Cerebellar cortex (tissue), 1 donor: ENCODE results near the gene ARHGEF10L.
"Not testable (repeated sequence)": the region's sequence is repeated elsewhere in the genome, so short reads cannot be mapped to it uniquely, and the experiment has no call there.

Experiments
- DNase-seq: peaks from one replicate; pipeline ENCODE4 v3.0.0-alpha.2; 2015; ENCODE audit warnings: low spot score

Gene ARHGEF10L

DNA sequence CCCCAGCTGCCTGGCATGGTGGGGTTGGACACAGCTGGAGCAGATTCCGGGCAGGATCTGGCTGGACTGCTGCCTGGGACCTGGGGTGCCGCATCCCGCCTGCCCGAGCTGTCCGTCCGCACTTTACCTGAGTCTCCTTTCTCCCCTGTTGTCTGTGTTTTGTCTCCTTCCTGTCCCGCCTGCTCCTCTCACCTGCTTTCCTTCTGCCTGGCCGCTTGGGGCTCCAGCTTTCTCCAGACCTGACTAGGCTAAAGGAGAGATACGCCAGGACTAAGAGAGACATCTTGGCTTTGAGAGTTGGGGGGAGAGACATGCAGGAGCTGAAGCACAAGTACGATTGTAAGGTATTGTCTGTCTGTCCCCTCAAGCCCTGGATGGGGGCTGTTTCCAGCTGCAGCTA is 73.3 kb downstream of the ARHGEF10L start:
- no peak for DNase-seq

DNA sequence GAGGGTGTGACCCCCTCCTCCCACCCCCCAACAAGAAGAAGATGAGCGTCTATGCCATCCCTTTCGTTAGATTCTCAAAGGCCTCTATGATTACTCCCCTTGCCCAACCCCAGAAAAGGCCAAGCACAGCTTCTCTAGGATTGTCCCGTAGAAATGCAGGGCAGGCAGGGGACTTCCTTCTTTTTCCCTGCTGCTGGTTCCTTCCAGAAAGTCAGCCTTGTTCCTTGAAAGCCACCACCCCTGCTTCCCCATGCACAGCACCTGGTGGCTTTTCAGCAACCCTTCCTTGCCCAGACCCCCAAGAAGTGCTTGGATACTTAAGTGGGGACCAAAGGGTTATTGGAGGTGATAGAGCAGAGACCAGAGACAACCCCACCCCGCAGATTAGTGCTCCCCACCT is 75.1 kb downstream of the ARHGEF10L start:
- DNase-seq: no peak

DNA sequence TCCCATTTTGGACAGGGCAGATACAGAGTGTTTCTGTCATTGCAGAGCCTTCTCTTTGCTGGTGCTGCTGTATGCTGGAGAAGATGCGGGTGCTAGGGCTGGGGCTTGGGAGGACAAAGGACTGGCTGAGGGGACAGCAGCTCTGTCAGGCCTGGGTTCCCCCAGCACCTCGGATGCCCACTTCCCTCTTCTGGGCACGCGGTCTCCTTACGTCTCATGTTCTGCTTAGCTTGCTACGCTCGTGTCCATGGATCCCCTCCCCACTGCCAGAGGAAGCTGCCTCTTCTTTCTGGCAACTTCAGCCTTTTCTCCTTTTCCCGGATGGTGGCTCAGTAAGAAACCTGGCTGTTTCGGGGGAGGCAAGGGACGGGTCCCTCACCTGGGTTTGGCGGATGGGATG is 75.7 kb downstream of the ARHGEF10L start:
- no peak for DNase-seq

DNA sequence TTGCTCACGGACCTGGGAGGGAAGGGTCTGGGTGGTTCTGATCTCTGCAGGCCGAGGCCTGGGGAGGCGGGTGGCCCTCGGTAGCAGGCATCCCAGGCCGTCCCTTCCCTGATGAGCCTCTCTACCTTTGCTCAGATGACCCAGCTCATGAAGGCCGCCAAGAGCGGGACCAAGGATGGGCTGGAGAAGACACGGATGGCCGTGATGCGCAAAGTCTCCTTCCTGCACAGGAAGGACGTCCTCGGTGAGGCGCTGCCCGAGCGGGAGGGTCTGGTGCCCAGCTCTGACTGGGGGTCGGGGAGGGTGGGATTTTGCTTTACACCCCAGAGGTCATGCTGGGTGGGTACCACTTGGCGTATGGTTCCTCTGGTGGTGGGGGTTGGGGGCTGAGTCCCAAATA is 76.5 kb downstream of the ARHGEF10L start:
- no peak for DNase-seq

DNA sequence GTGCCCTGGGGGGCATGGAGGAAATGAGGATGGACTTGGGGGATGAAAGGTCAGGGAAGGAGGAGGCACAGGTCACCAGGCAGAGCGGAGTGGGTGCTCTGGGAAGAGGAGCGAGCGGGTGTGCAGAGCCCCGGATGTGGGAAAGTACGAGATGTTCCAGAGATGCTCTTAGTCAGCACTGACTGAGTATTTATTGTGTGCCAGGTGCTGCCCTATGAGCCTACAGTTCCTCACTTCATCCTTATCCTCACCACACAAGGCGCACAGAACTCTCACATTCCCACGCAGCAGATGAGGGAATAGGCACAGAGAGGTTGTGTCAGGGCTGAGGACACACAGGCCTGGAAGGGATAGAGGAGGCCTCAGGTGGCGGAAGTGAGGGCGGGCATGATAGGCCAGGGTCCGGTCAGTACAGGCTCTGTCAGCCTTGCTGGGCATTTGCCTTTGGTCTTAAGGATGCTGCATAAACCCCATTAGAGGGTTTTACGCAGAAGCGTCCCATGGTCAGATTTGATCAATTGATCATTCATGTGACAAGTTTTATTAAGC is 77.3 kb downstream of the ARHGEF10L start:
- no peak for DNase-seq

DNA sequence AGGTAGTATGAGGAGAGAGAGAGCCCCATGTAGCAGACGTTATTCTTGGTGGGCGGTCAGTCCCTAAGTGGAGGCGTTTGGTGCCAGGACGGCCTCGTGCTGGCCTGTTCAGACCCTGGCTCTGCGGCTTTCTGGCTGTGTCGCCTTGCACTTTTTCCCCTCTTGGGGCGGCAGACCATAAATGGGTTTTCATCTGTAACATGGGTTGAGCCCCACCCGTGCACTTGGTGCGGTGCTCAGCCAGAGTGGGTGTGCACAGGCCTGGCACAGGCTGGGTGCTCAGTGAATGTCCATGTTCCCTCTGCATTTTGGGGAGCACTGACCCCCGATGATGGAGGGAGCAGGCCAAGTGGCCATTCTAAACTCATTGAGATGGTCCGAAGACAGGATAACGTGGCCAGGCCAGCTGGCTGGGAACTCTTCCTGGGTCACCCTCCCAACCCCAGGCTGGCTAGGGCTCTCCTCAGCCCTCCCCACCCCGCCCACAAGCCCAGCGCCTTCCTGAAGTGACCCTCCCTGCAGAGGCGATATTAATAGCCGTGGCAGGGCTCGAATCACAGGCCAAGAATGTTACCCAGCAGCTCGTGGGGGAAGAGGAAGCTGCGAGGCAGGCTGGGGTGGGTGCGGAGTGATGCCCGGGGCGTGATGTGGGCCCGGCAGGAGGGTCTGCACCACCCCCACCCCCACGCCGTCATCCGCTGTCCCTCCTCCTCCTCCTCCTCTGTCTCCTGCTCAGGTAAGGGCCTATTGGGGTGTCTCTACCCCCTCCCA is 78.5 kb downstream of the ARHGEF10L start:
- no peak for DNase-seq

DNA sequence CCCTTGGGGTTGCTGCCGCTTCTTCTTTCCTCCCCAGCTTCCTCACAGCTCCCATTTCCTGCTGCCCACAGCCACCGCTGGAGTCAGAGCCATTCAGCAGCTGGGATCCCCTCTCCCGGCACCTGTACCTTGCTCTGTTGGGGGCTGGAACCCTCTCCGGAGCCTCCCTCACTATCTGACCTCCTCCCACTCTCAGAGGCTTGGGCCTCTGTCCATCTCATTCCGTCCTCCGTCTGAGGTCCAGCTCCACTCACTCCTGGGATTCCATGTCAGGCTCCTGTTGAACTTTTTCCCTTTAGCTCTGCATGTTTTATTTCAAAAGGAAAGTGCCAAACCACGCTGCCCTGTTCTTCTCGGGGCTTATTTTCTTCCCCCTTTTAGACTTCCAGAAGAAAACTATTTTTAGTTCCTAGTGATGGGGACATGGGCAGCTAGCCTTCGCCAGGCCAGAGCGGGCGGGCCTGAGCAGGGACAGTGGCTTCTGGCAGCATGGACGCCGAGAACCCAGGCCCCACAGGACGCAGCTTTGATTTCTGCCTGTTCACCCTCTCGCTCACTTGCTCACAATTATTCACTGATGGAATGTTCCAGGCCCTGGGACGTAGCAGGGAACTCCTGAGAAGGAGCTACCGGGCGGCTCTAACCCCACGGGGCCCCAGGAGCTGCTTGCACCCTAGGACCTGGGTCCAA is 79.2 kb downstream of the ARHGEF10L start:
- no peak for DNase-seq

DNA sequence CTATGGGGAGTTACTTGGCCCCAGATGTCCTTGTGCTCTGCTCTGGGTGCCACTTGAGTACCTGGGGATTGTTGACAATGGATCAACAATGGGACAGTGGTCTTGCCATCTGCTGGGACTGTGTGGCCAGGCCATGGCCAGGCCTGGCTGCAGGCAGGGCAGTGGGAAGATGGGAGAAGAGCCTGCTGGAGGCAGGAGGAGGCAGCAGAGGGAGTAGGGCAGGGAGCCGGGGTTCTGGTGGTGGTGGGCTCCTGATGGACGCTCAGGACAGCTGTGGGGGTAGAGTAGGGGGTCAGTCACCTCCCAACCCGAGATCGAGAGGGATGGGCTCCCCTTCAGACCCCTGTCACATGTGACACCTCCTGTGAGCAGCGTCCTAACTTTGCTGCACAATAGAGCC is 81.0 kb downstream of the ARHGEF10L start:
- DNase-seq: no peak

DNA sequence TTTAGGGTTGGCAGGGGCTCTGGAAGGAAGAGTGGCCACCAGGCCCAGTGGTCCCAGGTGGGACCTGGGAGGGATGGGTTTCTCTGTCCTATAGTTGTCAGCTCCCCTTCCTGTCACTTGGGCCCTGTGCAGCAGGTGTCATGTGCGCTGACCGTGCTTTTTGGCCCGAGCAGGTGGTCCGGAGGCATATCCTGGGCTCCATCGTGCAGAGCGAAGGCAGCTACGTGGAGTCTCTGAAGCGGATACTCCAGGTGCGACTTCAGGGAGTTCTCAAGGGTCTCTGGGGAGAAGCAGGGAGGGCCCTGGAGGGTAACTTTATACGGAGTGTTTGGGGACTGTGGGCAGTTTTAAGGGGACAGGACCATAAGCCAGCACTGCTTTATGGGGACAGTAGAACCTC is 82.2 kb downstream of the ARHGEF10L start:
- DNase-seq: no peak

DNA sequence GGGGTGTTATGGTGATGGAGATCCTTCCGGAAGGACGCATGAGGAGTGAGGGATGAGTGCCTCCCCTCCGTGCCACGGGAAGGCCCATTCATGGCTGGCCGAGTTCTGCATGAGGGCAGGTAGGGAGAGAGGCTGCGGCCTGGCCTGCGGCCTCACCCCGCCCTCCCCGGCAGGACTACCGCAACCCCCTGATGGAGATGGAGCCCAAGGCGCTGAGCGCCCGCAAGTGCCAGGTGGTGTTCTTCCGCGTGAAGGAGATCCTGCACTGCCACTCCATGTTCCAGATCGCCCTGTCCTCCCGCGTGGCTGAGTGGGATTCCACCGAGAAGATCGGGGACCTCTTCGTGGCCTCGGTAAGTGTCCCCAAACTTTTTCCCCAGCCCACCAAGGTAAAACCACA is 83.3 kb downstream of the ARHGEF10L start:
- no peak for DNase-seq

DNA sequence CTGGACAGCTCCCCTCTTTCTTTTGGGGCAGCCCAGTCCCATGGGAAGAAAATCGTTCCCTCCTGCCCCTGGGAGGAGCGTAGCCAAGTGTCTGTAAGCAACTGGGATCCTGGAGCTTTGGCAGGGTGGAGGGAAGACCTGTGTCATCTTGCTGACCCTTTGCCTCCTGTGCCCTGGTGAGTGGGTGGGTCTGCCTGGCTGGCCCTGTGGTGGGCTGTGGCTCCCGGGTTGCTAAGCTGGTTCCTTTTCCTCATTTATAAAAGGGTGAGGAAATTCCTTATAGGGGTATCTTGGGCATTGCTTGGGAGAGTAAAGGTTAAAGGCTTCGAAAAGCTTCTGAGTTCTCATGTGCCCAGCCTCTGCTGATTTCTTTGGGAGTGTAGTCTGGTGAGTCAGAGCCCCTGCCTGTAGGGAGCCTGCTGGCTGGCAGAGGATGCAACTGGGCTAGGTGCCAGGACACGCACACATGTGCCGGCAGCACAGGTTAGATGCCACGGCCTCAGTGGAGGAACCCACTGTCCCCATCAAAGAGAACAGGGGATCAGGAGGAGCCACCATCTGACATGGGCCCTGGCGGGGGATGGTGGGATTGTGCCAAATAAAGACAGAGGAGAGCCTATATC is 85.2 kb downstream of the ARHGEF10L start:
- DNase-seq: no peak

DNA sequence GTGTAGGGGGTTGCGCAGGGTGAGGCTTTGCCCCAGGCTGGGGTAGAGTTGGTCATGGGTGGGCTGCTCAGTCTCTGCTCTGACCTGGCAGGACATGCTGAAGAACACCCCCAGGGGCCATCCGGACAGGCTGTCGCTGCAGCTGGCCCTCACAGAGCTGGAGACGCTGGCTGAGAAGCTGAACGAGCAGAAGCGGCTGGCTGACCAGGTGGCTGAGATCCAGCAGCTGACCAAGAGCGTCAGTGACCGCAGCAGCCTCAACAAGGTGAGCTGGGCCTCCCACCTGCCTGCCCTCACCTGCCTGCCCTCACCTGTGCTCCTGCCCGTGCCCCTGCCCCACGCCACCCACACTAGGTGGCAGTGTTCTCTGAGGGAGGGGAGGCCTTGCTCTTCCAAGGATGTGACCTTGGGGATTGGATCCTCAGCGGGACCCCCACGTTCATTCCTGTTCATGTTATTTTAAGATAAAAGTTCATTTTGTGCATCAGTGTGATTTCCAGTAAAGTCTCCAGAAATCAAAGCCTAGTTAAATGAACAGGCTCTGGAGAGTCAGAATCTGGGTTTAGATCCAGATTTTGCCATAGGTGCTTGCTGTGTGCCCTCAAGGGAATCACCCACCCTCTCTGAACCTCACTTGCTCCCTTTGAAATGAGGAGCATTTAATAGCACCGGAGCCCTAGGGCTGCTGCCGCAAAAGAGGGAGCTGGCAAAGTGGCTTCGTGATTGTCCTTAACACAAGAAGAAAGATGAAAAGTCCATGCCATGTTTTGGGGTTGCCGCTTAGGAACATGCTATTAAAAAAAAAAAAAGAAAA is 87.9 kb downstream of the ARHGEF10L start:
- no peak for DNase-seq

DNA sequence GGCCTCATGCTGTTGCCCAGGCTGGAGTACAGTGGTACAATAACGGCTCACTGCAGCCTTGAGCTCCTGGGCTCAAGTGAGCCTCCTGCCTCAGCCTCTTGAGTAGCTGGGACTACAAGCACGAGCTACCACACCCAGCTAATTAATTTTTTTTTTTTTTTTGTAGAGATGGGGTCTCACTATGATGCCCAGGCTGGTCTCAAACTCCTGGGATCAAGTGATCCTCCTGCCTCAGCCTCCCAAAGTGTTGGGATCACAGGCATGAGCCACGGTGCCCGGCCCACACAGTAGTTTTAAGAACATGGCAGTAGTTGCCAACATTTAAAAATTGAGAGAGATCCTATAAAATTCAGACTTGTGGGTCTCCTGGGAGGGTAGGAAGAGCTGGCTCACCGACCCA is 89.5 kb downstream of the ARHGEF10L start:
- DNase-seq: not testable (repeated sequence)

DNA sequence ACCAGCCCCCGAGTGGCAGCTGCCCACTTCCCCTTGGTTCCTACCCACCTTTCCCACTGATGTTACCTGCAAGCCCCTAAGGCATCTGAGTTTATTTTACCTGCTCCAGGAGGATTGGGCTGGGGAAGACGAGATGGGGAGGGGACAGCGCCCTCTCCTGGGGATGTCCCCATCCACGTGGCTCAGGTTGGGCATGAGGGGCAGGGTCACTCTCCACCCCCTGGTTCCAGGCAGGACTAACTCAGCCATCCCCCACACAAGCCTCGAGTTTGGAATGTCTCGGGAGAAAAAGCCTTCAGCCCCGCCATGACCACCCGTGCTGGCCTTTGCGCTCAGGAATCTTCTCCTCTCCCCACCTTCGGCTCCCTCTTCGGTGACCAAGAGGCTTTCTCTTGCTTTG is 90.0 kb downstream of the ARHGEF10L start:
- no peak for DNase-seq

DNA sequence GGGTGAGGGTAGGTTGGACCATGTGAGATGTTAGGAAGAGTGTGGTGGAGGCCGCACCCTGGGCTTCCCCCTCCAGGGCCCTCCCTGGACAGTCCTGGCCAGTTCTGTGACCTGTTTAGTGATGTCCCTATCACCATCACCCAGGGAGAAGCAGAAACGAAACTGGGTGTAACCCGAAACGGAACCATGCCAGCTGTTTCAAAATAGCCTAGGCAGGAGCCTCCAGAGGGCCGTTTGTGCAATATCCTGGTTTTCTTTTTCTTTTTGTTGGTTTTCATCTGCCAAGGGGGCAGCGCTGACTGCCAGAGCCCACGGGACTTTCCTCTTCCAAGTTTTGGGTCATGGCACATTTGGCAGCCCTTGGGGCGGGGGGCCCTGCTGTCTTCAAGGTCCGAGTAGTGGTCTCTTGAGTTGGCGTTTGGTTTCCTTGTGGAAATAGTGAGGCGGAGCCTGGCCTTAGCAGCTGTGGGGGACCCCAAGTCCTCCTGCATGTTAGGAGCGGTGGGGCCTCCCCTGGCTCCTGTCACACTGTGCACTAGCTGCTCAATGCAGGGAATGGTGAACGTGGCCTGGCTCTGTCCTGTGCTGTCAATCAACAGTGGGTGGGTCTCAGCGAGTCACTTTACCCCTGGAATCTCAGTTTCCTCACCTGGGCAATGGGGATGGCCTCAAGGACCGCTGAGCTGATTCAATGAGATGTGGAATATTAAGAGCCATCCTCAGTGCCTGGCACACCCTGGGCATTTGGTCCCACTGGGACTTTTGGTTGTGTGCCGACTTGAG is 90.7 kb downstream of the ARHGEF10L start:
- DNase-seq: no peak

DNA sequence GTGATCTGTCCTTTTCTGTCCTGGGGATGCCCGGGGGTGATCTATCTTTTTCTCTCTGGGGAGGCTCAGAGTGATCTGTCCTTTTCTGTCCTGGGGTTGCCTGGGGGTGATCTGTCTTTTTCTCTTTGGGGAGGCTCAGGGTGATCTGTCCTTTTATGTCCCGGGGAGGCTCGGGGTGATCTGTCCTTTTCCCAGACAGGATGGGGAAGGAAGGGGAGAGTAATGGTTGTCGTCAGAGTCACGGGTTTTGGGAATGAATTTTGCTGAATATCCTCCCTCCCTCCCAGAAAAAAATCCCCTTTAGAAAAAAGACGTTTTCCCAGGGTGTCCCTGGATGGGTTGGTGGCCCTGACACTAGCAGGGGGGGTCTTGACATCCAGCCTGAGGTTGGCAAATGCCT is 91.5 kb downstream of the ARHGEF10L start:
- DNase-seq: no peak

DNA sequence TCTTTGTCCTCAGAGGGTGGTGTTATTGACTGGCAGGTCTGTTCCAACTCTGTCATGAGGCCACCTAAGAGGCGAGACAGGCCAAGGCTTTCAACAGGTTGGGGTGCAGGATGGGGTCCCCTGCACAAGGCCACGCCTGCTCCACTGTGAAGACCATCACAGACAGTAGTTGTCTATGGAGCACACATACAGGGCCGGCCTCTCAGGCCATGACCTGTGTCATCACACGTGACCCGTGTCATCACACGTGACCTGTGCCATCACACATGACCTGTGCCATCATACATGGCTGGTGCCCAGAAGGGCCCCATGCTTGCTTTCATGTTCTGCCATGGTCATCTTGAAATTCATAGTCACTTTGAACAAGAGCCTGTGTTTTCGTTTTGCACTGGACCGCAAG is 91.9 kb downstream of the ARHGEF10L start:
- no peak for DNase-seq

DNA sequence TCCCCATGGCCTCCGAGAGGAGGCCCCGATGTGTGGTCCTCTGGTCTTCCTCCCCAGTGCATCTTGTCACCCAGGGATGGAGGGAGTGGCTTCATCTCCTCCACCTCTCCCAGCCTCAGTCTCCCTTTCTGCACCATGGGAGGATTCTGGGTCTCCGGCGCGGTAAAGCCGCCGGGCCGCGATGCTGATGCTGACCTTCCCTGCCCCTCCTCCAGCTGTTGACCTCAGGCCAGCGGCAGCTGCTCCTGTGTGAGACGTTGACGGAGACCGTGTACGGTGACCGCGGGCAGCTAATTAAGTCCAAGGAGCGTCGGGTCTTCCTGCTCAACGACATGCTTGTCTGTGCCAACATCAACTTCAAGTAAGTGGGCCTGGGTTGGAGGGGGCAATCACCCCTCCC is 92.6 kb downstream of the ARHGEF10L start:
- DNase-seq: no peak

DNA sequence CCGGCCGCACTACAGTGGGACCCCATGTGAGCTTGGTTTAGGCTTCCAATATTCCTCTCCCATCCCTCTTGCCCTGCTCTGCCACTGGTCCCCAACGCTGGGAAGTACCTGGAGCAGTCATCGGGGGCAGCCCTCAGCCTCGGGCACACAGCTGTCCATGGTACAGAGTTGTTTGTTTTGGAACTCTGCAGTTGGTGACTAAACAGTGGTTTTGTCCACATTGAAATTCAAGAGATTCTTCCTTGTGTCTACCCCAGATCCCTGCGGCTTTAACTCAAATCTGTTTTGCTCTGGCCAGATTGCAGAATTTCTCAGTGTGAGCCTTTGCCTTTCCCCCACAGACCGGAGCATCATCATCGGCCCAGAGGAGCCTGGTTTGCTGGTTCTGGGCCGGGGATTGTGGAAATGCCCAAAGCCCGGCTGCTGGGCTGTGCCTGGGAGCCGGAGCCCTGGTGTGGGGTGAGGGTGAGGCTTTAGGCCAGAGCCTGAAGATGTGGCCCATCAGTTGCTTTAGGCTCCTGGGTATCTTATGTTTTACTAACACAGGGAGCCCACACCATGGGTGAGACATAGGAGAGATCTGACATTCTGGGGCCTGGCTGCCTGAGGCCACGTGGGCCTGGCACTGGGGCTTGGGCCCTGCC is 93.2 kb downstream of the ARHGEF10L start:
- no peak for DNase-seq

DNA sequence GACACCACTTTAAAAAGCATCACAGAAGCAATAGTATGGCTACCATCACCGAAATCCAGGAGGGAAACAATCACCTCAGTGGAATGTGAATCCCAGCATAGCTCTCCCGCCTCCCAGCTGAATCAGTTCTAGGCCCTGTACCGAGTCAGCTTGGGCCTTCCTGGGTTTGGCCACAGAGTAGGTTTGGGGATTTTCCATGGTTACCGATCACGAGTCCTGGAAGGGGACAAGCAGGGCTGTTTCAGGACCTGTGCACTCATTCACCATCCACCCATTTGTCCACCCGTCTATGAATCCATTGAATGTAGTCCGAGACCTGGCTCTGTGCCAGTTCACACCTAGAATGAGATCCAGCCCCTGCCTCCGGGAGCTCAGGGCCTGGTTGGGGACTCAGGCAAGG is 94.2 kb downstream of the ARHGEF10L start:
- peak; percentile 79 for DNase-seq

DNA sequence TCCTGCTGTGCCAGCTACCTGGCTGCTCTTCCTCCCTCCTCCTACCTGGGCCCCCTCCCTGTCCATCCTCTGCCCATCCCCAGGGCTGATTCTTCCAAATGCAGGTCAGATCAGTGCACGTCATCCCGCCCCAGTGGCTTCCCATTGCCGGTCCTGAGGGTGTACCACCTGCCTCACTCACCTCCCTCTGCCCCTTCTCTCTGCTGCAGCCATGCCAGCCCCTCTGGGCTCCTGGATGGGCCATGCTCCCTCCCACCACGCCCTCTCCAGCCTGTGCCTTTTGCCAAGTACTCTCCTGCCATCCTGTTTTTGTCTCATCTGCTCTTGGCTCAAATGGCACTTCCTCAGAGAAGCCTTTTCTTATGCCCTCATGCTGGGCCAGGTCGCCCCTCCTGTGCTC is 95.8 kb downstream of the ARHGEF10L start:
- DNase-seq: peak; percentile 69
